GM19240 (cell line): Measurements from ENCODE around the gene ZNF414.
"Not testable (repeated sequence)": the region's sequence is repeated elsewhere in the genome, so short reads cannot be mapped to it uniquely, and the experiment has no call there.

Experiments
- DNase-seq: peaks from one replicate; pipeline ENCODE4 v3.0.0; 2011; ENCODE audit warnings: low spot score; ENCODE audit not compliant: insufficient read length

The ZNF414 gene, protein sequence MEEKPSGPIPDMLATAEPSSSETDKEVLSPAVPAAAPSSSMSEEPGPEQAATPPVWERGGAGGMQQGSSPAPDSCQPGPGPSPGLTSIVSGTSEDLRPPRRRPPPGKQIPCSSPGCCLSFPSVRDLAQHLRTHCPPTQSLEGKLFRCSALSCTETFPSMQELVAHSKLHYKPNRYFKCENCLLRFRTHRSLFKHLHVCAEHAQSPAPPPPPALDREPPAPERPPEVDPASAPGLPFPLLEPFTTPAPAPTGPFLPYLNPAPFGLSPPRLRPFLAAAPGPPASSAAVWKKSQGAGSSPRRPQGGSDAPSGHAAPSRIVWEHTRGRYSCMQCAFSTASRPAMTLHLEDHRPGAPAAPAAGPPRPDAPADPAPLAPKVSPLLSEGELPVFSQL

DNA sequence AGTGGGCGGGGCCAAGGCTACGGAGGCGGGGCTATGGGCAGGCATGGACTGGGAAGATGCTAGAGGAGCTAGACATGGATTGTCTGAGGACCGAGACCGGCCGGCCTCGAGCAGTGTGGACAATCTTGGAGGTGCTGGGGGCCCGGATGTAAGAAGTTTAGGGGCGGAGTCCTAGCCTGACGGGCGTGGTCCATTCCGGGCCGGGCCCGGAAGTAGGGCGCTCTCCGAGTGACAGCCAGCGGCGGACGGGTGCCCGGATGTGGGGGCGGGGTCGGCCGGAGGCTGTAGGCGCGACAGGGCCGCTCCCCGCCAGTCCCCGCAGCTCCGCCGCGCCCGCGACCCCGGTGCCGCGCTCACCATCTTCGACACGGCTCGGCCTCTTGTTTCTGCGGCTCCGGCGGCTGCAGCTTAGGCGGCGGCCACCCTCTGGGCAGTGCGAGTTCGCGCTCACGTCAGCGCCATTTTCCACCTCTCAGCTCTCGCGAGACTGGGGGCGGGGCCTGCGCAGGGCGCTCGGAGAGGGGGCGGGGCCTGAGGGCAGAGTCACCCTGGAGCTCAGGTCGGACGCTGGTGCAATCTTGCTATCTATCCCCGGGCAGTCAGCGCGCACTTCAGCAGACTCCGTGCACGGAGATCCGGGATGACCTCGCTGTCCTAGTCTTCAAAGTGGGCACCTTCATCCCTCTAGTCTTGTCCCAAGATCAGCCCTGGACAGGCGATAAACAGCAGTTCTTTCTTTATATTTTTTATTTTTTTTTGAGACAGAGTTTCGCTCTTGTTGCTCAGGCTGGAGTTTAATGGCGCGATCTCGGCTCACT, at the start of gene ZNF414:
ZNF414 (minus strand) TSS at position 481 of the 818 bp plus-strand sequence; CDS start at position 360, 121 bp downstream.
- peak; percentile 100 for DNase-seq

DNA sequence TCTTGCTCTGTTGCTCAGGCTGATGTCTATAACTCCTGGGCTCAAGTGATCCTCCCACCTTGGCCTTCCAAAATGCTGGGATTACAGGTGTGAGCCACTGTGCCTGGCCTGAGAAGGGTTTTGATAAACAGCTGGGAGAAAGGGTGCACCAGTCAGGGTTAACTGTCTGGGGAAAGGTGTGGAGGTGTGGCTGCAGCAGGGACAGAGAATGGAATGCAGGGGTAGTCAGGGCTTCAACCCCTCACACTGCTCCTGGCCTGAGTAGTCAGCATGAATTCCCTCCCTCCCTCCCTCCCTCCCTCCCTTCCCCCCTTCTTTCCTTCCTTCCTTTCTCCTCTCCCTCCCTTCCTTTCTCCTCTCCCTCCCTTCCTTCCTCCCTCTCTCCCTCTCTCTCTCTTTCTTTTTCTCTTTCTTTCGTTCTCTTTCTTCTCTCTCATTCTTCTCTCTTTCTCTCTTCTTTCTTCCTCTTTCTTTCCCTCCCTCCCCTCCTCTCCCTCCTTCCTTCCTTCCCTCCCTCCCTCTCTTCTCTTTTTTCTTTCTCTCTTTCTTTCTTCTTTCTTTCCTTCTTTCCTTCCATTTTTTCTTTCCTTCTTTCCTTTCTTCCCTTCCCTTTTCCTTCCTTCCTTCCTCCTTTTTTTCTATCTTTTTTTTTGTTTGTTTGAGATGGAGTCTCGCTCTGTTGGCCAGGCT, 47.3 kb upstream of the ZNF414 start:
- no peak for DNase-seq

DNA sequence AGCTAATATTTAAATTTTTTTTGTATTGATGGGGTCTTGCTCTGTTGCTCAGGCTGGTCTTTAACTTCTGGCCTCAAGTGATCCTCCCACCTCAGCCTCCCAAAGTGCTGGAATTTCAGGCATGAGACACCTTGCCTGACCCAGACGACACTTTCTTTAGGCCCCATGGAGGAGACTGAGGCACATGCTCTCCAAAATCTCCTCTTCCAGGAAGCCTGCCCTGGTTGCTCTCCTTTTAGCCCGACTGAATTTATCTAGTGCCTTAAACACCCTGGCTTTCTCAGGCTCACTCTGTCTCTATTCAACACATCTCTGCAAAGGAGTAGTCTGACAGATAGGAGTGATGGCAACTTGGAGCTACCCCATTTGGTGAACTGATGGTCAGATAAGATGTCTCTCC, 44.4 kb upstream of the ZNF414 start:
- DNase-seq, result no peak

DNA sequence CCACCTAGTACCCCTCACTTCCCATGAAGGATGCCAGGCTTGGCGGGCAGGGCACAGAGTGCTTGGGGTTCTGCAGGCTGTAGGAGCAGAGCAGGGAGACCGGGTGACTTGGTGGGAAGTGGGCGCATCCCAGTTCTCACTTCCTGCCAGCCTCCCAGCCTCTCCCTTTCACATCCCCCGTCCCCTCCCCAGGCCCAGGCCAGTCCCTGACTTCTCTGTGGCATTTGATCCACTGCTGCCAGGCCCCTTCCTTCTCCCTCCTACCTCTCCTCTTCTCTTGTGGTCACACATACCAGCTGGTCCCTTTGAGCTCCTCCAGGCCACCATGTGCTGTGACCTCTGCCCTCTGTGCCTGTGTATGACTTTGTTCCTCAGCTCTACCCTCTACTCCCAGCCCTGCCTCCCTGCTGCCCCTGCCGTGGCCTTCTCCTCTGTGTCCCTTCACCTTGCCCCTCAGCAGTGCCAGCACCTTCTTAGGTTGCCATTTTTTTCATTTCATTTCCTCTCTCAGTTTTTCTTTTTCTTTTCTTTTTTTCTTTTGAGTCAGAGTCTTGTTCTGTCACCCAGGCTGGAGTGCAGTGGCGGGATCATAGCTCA, 43.8 kb upstream of the ZNF414 start:
- DNase-seq, result no peak

DNA sequence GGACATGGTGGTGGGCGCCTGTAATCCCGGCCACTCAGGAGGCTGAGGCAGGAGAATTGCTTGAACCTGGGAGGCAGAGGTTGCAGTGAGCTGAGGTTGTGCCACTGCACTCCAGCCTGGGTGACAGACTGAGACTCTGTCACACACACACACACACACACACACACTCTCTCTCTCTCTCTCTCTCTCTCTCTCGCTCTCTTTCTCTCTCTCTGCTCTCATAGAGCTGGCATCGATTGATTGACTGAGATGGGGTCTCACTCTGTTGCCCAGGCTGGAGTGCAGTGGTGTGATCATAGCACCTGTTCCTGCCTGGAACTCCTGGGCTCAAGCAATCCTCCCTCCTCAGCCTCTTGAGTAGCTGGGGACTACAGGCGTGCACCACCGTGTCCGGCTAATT, 39.8 kb upstream of the ZNF414 start:
- not testable (repeated sequence) for DNase-seq

DNA sequence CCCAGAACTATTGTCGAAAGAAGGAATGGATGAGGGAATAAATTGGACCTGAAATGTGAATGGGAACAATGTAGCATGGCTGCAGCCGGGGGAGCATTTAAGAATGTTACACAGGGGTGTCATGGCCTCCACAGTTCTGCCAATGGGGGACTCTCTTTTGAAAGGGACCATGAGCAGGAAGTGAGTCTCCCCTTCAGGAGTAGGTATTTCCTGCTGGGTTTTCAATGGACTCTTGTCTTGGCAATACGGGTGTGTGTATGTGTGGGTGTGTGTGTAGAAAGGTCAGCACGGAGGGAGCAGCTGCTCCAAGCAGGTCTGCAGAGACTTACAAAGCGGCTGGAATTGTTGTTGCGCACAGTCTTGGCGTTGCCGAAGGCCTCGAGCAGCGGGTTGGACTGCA, 38.8 kb upstream of the ZNF414 start:
- no peak for DNase-seq

DNA sequence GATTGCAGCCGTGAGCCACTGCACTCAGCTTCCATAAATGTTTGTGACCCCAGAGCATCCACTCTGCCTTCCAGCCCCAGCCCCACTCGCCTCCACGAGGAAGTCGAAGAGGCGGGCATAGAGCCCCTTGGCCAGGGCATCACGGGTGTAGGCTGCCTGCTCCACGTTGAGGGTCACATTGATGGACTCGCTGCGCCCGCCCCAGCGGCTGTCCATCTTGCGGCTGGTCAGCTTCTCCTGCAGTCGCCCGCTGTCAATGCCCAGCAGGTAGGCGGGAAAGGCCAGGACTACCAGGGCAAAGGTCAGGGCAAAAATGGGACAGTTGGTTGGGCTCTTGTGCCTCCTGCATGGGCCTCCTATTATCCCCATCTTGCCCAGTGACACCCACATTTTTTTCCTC, 36.1 kb upstream of the ZNF414 start:
- DNase-seq, result no peak

DNA sequence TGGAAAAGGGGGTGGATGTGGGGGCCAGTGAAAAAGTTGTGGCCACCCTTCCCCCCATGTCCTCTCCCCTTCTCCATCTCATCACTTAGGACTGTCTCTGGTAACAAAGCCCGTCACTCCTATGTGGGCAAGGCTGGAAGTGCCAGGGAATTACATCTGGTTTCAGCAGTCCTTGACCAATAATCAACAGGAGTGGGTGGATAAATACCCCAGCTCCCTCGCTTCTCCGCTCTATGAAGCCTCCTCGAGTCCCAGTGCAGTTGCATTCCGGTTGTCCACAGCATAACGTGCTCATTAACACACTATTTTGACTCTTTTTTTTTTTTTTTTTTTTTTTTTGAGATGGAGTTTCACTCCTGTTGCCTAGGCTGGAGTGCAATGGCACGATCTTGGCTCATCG, 31.8 kb upstream of the ZNF414 start:
- DNase-seq, result no peak

DNA sequence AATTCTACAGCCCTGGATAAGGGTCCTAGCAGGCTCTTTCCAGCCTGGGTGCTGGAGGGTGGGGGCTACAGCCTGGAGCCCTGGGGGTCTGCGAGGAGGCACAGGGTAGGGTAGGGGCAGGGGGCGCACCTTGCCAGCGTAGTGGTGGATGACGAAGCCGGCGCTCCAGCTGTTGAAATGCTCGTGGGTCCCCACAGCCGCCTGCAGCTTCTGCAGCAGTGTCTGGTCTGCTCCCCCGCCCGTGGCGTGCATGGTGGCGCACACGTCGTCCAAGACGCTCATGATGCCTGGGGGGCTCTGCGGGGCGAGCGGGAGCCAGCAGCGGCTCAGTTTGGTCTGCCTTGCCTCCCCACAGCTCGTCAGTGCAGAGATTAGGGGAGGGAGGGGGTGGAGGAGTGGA, 30.2 kb upstream of the ZNF414 start:
- DNase-seq, result no peak

DNA sequence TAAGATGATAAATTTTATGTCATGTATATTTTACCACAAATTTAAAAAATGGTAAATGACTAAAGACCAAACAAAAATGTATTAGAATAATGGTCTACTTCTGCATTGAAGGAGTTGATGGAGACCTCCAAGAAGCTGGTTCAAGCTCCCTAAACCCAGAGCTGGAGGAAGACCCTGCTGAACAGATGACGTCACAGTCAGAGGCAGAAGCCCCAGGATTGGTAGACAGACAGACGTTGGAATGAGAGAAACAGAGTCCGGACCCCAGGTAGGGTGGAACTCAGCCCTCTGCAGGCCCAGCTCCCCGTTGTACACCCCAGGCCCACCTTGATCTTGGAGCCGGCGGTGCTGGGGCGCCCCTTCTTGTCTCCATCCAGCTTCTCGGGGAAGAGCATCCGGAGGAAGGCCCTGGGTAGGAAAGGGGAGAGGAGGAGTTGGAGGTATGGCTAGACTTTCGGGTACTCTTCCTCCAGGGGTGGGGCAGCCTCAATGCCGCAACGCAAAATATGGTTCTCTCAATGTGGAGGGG, 25.7 kb upstream of the ZNF414 start:
- DNase-seq, result no peak

DNA sequence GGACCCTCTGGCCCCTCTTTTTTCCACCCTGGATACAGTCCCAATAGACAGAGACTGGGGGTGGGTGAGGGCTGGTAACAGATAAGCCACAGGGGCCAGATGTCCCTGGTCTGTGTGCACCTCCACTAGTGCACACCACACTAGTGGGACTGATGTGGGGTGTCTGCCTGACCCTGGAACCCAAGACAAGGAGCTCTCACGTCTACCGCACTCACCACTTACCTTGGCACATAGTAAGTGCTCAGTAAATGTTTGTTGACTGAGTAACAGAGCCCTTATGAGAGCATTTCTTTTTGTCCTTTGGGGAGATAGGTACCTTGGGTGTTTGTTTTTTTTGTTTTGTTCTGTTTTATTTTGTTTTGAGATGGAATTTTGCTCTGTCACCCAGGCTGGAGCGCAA, 23.1 kb upstream of the ZNF414 start:
- no peak for DNase-seq

DNA sequence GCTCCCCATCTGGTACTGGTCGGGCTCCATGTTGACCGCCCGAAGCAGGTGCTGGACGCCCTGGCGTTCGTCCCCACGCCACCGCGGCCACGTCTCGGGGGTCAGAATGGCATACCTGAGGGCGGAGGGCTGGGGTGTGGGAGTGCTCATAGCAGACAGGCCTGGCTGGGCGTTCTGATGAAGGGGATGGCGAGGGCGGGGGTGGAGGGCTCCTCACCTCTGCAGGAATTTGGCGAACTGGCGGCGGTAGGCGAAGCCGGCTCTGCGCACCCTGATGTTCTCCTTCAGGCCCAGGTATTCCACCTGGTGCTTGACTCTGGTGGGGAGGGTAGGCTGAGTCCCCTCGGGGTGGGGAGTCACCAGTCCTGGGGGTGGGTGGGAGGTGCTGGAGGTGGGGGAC, 22.3 kb upstream of the ZNF414 start:
- no peak for DNase-seq

DNA sequence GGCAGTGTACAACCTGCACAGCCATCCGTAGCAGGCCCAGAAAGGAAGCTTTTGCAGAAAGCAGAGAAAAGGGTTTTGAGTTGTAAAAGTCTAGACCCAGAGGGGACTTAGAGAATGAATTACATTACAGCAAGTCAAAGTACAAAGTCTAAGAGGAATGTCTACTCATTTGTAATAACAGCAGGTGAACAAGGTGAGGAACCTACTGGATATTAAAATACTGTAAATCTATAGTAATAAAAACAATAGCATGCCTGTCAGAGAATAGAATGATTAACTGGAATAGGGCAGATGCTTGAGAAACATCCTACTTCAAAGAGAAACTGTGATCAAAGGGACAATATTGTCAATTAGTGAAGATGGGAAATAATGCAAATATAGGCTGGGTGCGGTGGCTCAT, 18.3 kb upstream of the ZNF414 start:
- DNase-seq, result no peak

DNA sequence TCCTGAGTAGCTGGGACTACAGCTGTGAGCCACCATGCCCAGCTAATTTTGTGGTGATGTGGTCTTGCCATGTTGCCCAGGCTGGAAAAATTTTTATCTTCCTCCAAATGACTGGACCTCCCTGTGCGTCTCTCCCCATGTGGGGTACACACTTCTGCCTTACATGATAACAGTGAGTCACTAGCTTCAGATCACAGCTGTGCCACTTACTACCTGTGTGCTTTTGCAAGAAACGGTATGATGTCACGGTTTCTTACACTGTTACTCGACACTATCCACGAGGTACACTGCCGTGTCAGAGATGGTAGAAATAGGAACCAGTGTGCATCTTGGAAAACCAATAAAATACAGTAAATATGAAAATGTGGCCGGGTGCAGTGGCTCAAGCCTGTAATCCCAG, 17.5 kb upstream of the ZNF414 start:
- DNase-seq, result no peak

DNA sequence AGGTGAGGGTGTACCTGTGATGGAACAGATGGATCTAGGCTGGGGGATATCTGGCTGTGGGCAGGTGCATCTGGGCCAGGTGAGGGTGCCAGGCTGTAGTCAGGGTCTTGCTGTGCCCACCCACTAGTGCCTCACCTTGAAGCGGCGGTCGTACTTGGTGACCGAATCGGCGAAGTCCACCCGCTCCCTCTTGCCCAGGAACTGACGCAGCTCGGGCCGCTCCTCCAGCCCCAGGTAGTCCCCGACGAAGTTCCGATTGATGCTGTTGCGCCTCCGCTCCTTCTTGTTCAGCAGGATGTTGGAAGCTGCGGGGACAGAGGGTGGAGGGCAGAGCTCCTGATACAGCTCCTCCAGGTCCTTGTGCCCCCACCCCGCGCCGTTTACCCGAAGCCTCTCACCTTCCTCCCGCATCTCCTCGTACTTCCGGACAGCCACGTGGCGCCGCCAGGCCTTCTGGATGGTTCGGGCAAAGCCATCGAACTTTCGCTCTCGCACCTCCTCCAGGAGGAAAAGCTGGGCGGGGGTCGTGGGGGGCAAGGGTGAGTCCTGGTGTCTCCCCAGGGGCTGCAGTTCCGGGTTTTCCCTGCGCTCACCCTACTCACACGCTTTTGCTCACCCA, 16.2 kb upstream of the ZNF414 start:
- no peak for DNase-seq

DNA sequence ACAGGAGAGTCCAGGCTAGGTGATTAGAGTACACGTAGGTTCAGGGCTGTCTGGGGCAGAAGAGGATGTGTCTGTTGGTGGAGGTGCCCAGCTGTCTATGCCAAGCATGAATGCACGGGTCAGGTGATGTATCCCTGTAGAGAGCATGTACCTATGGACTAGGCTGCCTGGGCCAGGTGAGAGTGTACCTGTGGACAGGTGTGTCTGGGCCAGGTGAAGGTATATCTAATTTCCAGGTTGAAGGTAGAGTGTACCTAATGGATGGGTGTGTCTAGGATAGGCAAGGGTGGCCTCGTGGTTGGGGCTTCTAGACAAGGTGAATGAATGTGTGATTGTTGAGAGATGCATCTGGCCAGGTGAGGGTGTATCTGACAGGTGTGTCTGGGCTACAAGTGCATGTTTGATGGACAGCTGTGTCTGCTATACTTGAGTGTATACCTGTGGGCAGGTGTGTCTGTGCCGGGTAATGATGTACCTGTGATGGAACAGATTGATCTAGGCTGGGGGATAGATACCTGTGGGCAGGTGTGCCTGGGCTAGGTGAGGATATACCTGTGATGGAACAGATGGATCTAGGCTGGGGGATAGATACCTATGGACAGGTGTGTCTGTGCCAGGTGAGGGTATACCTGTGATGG, 15.5 kb upstream of the ZNF414 start:
- no peak for DNase-seq

DNA sequence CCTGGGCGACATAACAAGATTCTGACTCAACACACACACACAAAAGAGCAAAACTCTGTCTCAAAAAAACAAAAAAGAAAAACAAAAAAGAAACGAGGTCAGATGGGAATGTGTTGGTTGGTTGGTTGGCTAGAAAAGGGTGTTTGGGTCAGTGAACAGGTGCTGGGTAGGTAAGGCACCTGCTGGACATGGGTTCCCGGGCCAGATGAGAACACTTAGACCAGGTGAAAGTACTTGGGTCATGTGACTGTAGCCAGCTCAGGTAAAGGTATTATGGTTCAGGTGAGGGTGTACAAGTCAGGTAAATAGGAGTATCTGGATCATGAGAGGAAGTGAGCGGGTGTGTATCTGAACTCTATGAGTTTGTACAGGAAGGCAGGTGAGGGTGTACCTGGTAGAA, 14.5 kb upstream of the ZNF414 start:
- no peak for DNase-seq

DNA sequence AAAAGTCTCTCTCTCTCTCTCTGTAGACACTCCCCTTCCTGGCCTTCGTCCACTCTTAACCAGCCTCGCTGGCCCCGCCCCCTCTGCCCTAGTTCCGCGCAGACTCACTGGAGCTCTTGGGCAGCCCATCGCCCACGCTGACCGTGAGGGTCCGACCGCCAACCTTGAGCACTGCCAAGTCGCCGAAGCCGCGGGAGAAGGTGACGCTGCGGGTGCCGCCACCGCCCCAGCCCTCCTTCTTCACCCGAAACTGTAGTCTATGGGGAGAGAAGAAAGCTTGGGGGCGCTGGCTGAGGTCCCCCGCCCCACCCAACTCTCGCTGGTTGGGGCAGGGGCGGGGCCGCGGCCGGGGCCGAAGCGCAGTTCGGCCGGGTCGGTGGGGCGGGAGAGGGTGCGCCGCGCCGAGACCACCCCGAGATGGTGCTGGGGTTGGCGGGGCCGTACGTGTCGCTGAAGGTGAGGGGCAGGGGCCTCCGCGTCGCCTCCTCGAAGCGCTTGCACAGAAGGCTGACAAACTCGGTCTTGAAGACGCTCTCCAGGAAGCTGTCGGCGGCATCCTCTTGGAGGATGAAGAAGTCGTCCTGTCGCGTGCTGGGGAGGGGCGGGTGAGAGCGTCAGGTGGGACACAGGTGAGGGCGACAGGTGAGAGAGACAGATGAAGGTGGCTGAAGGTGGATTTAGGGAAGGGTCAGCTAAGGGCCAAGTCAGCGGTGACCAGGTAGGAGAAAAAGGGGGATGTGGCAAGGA, 12.6 kb upstream of the ZNF414 start:
- no peak for DNase-seq

DNA sequence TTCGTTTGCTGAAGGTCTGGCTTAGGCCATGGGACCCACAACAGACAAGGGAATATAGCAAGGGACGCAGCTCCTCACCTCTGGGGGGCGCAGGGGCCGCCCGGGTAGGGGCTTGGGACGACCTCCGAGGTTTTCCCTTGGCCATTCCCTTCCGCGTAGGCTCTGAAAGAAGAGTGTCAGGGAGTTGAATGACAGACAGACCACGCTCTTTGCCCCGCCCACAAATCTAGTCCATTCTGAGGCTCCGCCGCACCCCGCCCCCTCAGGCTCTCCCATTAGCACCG, 11.4 kb upstream of the ZNF414 start:
- DNase-seq, result no peak

DNA sequence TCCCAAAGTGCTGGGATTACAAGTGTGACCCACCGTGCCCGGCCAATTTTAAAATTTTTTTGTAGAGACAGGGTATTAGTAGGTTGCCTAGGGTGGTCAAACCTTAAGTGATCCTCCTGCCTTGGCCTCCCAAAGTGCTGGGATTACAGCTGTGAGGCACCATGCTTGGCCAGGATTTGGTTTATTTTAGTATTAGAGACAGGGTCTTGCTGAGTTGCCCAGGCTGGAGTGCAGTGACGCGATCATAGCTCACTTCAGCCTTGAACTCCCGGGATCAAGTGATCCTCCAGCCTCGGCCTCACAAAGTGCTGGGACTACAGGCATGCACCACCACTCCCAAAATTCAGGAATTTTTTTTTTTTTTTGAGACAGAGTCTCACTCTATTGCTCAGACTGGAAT, 5.4 kb upstream of the ZNF414 start:
- no peak for DNase-seq
